ENCODE data around the gene SLC16A11. TPM values are rescaled to one million over a fixed set of nuclear protein-coding genes. Genes with fewer than 3 reads are reported as not detected.

SLC16A11 gene
- total and polyA plus RNA-seq, 10 of the 15 experiments (the other 5 are each of a cell fraction or from before 2014, with no cell fraction given), result 0.11 to 2.7 (median 0.84) TPM

DNA sequence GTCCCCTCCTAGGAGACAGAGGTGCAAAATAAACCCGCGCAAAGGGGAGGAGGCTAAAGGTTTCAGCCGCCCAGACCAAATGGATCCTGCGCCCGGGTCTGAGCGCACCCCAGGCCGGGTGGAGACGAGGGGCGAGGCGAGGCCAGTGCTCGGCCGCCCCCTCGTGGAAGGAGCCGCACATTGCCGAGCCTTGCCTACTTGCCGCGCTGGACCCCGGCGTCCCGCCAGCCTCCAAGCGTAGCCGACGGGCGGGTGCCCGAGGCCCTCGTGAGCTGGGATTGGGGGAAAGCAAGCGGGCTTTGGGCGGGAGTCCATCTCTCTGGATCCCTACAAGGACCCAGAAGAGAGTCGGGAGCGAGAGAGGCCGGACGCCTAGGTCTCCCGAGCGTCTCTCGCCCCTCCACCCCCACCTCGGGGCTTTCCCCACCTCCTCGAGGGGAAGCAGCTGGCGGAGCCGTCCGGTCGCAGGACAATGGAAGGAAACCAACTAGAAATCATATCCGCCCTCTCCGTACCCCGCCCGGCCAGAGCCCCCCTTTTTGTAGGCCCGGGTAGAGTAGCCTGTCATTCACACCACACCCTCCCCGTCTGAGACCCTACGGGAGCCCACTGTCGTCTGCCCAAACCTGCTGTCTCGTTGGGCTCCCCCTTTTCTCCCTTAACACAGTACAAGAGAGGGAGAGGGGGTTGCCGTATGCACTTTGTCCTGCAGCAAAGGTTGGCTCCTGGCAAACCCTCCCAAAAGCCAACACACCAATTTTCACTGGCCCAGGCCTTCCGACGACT, 21.7 kb downstream of the SLC16A11 start (continued):
- TF ChIP-seq, protein P1, sequence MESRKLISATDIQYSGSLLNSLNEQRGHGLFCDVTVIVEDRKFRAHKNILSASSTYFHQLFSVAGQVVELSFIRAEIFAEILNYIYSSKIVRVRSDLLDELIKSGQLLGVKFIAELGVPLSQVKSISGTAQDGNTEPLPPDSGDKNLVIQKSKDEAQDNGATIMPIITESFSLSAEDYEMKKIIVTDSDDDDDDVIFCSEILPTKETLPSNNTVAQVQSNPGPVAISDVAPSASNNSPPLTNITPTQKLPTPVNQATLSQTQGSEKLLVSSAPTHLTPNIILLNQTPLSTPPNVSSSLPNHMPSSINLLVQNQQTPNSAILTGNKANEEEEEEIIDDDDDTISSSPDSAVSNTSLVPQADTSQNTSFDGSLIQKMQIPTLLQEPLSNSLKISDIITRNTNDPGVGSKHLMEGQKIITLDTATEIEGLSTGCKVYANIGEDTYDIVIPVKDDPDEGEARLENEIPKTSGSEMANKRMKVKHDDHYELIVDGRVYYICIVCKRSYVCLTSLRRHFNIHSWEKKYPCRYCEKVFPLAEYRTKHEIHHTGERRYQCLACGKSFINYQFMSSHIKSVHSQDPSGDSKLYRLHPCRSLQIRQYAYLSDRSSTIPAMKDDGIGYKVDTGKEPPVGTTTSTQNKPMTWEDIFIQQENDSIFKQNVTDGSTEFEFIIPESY (IDR thresholded peaks at IDR 0.05), result no peak
- 0 out of 2 replicates have a peak, but pooled peaks have one; percentile 18 for TF ChIP-seq RCOR1 (conservative IDR thresholded peaks at IDR 0.05; ENCODE audit: low read depth, low read length)
- peak; percentile 18 for TF ChIP-seq SIX5 (IDR thresholded peaks at IDR 0.05; ENCODE audit: low read depth, low read length, severe bottlenecking)
- TF ChIP-seq, protein P2, sequence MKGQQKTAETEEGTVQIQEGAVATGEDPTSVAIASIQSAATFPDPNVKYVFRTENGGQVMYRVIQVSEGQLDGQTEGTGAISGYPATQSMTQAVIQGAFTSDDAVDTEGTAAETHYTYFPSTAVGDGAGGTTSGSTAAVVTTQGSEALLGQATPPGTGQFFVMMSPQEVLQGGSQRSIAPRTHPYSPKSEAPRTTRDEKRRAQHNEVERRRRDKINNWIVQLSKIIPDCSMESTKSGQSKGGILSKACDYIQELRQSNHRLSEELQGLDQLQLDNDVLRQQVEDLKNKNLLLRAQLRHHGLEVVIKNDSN (IDR thresholded peaks at IDR 0.05; ENCODE audit: borderline replicate concordance, extremely low read length, insufficient read depth, low read depth, low read length), result no peak
- TF ChIP-seq, protein P3, sequence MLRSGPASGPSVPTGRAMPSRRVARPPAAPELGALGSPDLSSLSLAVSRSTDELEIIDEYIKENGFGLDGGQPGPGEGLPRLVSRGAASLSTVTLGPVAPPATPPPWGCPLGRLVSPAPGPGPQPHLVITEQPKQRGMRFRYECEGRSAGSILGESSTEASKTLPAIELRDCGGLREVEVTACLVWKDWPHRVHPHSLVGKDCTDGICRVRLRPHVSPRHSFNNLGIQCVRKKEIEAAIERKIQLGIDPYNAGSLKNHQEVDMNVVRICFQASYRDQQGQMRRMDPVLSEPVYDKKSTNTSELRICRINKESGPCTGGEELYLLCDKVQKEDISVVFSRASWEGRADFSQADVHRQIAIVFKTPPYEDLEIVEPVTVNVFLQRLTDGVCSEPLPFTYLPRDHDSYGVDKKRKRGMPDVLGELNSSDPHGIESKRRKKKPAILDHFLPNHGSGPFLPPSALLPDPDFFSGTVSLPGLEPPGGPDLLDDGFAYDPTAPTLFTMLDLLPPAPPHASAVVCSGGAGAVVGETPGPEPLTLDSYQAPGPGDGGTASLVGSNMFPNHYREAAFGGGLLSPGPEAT (IDR thresholded peaks at IDR 0.05; ENCODE audit: low read depth), result peak; percentile 65; the same call in 1 of the 2 replicates
- TF ChIP-seq, protein P4, sequence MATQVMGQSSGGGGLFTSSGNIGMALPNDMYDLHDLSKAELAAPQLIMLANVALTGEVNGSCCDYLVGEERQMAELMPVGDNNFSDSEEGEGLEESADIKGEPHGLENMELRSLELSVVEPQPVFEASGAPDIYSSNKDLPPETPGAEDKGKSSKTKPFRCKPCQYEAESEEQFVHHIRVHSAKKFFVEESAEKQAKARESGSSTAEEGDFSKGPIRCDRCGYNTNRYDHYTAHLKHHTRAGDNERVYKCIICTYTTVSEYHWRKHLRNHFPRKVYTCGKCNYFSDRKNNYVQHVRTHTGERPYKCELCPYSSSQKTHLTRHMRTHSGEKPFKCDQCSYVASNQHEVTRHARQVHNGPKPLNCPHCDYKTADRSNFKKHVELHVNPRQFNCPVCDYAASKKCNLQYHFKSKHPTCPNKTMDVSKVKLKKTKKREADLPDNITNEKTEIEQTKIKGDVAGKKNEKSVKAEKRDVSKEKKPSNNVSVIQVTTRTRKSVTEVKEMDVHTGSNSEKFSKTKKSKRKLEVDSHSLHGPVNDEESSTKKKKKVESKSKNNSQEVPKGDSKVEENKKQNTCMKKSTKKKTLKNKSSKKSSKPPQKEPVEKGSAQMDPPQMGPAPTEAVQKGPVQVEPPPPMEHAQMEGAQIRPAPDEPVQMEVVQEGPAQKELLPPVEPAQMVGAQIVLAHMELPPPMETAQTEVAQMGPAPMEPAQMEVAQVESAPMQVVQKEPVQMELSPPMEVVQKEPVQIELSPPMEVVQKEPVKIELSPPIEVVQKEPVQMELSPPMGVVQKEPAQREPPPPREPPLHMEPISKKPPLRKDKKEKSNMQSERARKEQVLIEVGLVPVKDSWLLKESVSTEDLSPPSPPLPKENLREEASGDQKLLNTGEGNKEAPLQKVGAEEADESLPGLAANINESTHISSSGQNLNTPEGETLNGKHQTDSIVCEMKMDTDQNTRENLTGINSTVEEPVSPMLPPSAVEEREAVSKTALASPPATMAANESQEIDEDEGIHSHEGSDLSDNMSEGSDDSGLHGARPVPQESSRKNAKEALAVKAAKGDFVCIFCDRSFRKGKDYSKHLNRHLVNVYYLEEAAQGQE (IDR thresholded peaks at IDR 0.05; ENCODE audit: low read depth, low read length), result no peak
- peak; percentile 27 to 98 for TF ChIP-seq EGR1 (IDR thresholded peaks at IDR 0.05; ENCODE audit: borderline replicate concordance in 1 of 2, low read depth in 2 of 2, low read length in 2 of 2)
- peak; percentile 88 for TF ChIP-seq DPF2 (IDR thresholded peaks at IDR 0.05)
- TF ChIP-seq TCF12 (IDR thresholded peaks at IDR 0.05; ENCODE audit: low read depth, low read length), result peak; percentile 91
- no peak for TF ChIP-seq MTA2 (IDR thresholded peaks at IDR 0.05; ENCODE audit: low read depth)
- peak; percentile 47; the same call in 1 of the 2 replicates for TF ChIP-seq RUNX3 (IDR thresholded peaks at IDR 0.05; ENCODE audit: low read length)
- TF ChIP-seq GABPA (IDR thresholded peaks at IDR 0.05; ENCODE audit: low read depth), result peak; percentile 89
- TF ChIP-seq, protein P5, sequence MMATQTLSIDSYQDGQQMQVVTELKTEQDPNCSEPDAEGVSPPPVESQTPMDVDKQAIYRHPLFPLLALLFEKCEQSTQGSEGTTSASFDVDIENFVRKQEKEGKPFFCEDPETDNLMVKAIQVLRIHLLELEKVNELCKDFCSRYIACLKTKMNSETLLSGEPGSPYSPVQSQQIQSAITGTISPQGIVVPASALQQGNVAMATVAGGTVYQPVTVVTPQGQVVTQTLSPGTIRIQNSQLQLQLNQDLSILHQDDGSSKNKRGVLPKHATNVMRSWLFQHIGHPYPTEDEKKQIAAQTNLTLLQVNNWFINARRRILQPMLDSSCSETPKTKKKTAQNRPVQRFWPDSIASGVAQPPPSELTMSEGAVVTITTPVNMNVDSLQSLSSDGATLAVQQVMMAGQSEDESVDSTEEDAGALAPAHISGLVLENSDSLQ (IDR thresholded peaks at IDR 0.05), result peak; percentile 81
- TF ChIP-seq, protein P6, sequence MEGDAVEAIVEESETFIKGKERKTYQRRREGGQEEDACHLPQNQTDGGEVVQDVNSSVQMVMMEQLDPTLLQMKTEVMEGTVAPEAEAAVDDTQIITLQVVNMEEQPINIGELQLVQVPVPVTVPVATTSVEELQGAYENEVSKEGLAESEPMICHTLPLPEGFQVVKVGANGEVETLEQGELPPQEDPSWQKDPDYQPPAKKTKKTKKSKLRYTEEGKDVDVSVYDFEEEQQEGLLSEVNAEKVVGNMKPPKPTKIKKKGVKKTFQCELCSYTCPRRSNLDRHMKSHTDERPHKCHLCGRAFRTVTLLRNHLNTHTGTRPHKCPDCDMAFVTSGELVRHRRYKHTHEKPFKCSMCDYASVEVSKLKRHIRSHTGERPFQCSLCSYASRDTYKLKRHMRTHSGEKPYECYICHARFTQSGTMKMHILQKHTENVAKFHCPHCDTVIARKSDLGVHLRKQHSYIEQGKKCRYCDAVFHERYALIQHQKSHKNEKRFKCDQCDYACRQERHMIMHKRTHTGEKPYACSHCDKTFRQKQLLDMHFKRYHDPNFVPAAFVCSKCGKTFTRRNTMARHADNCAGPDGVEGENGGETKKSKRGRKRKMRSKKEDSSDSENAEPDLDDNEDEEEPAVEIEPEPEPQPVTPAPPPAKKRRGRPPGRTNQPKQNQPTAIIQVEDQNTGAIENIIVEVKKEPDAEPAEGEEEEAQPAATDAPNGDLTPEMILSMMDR (IDR thresholded peaks at IDR 0.05 in 2 of 3, conservative IDR thresholded peaks at IDR 0.05 in 1 of 3; ENCODE audit: control insufficient read depth in 2 of 3, extremely low read depth in 1 of 3, insufficient read depth in 1 of 3, low read depth in 3 of 3, low read length in 3 of 3), result peak; percentile 93 to 96 (median 96)
- TF ChIP-seq, protein P7, sequence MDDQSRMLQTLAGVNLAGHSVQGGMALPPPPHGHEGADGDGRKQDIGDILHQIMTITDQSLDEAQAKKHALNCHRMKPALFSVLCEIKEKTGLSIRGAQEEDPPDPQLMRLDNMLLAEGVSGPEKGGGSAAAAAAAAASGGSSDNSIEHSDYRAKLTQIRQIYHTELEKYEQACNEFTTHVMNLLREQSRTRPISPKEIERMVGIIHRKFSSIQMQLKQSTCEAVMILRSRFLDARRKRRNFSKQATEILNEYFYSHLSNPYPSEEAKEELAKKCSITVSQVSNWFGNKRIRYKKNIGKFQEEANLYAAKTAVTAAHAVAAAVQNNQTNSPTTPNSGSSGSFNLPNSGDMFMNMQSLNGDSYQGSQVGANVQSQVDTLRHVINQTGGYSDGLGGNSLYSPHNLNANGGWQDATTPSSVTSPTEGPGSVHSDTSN (IDR thresholded peaks at IDR 0.05; ENCODE audit: insufficient replicate concordance, low read depth, low read length), result peak; percentile 61

All from GM12878 (cell line).